Colon (tissue), 2 donors: ENCODE data around the gene PDE6B.

Experiments used
- FAIRE-seq: peaks from 2 replicates; lab custom pipeline; 2012; peaks lifted over from hg19 to GRCh38; lab: Jason Lieb, UNC
- donor health status: control.
- donor health status: control.

PDE6B gene

DNA sequence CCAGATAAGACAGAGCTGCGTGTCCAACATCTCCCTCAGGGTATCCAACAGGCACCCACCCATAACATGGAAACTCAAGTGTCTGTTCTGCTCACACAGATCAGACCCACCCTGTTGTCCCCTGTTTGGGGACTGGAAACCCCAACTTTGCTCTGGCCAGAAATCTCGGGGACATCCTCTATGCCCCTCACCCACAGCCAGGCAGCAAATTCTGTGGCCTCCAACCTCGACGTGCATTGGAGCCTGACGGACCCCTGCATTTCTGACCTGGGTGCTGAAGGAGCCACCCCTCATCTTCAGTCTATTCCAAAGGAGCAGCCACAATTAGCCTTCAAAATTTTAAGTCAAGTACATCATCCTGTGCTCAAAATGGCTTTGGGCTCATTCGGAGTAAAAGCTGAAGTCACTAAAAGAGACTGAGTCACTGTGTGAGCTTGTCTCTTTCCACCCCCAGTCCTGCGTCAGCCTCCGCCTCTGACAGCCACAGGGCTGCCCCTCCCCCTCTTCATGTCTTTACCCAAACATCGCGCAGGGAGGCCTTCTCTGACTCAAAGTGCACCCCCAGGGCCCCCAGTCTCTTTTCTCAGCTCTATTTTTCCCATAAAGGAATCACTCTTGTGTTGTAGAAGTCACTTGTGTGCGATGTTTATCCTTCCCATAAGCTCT is 24.4 kb upstream of the PDE6B start:
- FAIRE-seq, result no peak

DNA sequence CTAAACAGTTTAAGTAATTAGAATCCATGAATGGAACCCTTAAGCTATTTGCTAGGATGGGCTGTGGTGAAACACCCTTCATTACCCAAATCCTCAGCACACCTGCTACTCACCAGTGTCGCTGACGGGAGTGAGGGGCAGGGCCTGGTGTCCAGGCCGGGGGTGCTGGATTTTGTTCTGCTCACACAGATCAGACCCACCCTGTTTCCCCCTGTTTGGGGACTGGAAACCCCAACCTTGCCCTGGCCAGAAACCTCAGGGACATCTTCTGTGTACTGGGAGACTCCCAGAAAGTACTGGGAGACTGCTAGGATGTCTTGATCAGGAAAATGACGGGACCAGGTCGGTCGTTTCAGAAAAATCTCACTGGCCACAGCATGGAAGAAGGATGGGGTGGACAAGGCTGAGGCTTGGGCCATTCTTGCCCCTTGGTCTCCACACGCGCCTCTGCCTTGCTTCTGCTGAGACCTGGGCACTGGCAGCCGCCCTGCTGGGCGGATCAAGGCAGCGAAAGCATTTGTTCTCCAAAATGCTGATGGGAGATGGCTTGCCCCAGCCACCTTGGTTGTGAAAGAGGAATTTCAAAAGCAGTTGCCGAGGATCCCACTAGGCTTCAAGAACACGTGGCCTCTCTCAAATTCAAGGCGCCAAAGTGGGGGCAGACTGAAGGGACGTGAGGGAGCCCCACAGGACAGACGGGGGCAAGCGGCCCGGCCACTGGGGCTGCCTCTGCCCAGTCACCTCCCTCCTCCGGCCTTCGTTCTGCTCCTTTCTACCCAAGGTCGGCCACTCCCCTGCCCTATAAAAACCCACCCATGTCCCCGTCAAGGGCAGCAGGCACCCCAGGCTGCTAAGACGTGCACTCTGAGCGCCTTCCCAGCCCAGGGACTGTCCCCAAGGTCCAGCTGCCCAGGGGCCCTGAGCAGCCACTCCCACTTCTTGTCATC is 23.5 kb upstream of the PDE6B start:
- FAIRE-seq, result no peak

DNA sequence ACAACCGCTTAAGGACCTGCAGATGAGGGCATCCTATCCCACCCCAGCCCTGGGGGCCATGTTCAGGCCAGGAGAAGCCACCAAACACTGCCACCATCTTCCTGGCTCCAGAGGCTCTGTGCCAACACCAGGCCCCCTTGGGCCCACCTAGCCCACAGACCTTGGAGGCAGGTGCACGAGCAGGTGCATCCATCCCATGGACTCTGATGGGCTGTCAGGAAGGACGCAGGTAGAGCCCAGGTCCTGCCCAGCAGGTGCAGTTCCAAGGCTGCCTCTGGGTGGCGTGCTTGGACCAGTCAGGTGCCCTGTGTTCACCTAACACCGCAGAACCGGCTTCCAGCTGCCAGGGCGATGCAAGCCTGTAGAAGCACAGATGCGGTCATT is 22.8 kb upstream of the PDE6B start:
- FAIRE-seq, result no peak

GRCh38 chr4:604131-604530 is 21.2 kb upstream of the PDE6B start:
- FAIRE-seq, result no peak

DNA sequence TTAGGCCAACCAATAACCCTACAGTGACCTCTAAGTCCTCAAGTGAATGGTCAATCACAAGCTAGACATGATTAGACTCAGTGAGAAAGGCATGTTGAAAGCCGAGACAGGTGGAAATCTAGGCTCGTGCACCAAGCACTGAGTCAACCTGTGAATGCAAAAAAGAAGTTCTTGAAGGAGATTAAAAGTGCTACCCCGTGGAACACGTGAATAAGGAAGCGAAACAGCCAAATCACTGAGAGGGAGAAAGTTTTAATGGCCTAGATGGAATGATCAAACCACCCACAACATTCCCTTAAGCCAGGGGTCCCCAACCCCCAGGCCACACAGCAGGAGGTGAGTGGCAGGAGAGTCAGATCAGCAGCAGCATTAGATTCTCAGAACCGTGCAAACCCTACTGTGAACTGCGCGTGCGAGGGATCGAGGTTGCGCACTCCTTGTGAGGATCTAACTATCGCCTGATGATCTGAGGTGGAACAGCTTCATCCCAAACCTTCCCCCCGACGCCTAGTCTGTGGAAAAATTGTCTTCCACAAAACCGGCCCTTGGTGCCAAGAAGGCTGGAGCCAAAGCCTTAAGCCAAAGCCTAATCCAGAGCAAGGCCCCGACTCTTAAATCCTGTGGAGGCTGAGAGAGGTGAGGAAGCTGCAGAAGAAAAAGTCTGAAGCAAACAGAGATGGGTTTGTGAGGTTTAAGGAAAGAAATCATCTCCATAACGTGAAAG is 19.5 kb upstream of the PDE6B start:
- no peak for FAIRE-seq

DNA sequence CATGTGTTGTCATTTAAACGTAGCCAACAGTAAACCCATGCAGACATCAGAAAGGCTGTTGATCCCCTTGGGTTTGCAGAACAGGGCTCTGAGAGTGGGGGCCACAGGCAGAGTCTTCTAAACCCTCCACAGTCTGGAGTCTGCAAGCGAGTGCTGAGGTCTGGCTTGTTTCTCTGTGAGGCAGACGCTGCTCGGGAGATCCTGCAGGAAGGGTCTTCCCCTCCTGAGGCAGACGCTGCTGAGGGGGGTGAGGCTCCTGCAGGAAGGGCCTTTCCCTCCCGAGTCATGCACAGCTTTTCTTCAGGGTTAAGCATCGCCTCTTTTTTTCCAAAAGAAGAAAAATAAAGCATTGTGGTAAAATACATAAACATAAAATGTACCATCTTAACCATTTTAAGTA is 17.1 kb upstream of the PDE6B start:
- FAIRE-seq, result no peak

DNA sequence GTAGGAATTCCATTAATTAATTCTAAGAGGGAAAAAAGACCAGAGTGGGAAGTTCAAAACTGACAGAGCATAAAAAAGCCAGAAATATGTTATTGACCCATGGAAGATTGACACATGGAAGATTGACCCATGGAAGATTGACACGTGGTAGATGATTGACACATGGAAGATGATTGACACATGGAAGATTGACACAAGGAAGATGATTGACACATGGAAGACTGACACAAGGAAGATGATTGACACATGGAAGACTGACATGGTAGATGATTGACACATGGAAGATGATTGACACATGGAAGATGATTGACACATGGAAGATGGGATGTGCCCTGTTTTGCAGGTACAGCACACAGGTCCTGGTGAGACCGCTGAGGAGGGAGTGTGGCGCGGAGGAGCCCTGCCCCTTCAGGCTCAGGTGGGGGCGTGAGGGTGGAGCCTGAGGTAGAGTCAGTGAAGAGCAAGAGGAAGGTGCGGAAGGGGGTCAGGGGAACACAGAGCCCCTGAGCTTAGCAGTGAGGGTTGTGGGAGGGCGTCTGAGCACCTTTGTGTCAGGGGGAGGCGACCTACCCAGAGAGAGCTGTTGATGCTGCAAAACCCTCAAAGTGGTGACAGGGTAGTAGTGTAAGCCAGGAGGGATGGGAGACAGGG is 15.8 kb upstream of the PDE6B start:
- FAIRE-seq, result no peak

DNA sequence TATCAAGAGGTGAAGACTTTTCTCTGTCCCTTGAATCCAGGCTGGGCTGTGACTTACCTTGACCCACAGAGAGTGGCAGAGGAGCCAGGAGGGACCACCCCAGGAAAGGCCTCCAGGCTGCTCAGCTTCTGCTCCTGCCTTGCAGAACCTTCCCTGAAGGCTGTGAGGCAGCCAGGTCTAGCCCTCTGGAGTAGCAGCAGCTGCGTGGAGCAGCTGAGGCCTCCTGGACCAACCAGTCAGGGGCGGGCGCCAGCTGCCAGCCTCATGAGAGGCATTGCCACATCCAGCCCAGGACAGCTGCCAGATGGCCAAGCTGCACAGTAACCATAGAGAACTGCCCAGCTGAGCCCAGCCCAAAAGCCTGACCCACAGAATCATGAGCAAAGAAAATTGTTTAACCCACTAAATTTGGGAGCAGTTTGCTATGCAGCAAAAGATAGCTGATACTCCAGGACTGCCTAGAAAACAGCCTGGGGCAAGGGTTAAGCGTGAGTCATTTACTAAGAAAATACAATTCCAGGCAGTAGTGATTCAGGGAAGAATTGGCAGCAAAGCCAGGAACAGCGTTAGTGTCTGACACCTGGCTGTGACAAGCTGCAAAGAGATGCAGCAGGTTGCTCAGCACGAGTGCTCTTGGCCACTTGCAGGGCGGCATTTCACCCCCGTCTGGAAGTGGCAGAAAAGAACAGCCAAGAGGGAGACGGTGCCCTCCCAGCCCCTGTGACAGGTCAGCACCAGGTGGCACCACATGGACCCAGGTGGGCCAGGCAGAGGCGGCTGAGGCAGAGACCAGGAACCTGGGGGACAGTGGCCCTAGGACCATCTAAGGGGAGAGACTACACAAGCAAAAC is 14.7 kb upstream of the PDE6B start:
- no peak for FAIRE-seq

- no peak for FAIRE-seq
Measured at GRCh38 chr4:612052-612748, 13.2 kb upstream of the PDE6B start.

GRCh38 chr4:612749-613125 is 12.6 kb upstream of the PDE6B start:
- FAIRE-seq, result no peak

DNA sequence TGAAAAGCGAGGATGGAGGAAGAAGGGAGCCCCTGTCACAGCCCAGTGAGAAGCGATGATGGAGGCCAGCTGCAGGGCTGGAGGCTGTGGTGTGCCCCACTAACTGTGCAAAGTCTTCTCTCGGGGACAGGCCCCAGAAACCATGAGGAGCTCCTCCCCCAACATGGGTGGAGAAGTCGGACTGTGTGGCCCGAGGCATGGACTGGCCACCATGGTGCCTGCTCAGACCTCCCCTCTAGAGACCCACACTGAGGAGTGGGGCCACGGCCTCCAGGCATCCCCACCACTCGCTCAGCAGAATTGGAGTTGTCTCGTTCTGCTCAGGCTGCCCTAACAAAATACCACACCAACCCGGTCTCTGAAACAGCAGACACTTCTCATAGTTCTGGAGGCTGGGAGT is 12.2 kb upstream of the PDE6B start:
- FAIRE-seq, result no peak

DNA sequence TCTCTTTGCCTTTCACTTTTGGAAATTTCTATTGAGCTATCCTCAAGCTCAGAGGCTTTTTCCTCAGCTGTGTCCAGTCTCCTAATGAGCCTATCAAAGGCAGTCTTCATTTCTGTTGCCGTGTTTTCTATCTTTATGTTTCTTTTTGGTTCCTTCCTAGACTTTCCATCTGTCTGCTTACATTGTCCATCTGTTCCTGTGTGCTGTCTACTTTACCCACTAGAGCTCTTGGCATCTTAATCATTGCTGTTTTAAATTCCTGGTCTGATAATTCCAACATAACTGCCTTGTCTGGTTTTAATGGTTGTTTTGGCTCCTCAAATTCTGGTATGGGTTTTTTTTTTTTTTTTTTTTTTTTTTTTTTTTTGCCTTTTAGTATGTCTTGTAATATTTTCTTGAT is 9.3 kb upstream of the PDE6B start:
- no peak for FAIRE-seq

- no peak for FAIRE-seq
Measured at GRCh38 chr4:616911-617643, 8.3 kb upstream of the PDE6B start.

DNA sequence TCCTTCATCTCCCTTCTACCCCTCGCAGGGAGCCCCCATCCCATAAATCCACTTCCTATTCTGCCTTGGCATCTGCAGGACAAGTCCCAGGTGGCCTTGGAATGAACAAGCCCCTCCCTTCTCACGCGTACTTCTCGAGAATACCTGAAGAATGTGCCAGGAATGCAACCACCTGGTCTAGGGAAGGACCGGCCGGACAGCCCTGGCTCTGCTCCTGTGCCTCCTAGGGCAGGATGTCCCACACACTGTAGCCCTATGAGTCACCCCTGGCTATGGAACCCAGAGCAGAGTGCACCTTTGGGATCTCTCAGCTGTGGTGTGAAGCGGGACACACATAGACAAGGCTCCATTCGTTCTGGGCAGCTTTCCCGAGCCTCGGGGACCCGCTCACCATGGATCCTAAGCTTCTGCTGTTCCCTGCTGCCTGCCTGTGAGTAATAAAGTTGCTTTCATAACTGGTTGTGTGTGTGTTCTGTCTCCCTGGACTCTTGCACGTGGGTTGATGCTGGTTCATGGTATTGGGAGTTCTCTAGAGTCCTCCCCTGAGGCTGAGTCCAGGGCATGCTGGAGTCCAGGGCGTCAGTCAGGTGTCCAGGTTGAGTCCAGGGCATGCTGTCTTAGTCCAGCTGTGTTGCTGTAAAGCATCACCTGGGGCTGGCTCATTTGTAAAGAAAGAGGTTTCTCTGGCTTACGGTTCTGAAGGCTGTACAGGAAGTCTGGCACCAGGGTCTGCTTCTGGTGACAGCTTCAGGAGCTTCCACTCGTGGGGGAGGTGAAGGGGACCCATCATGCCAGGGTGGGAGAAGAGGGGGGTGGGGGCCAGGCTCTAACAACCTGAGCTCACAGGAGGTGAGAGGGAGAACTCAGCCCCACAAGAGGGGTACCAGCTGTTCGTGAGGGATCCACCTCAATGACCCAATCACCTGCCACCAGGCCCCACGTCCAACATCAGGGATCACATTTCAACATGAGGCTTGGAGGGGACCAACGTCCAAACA is 7.4 kb upstream of the PDE6B start:
- no peak for FAIRE-seq

GRCh38 chr4:620201-620600 is 5.2 kb upstream of the PDE6B start:
- FAIRE-seq, result no peak

- no peak for FAIRE-seq
Measured at GRCh38 chr4:620851-621261, 4.5 kb upstream of the PDE6B start.

GRCh38 chr4:621296-622070 is 3.9 kb upstream of the PDE6B start:
- FAIRE-seq, result no peak
